HG02981 (cell line): ENCODE data around the gene KIF4B.
"Not testable (repeated sequence)": the region's sequence is repeated elsewhere in the genome, so short reads cannot be mapped to it uniquely, and the experiment has no call there.

ENCODE experiments used
- ATAC-seq: cut with Tn5 transposase; IDR thresholded peaks from one replicate; pipeline ENCODE4 v1.9.1; 2021; ENCODE audit warnings: mild to moderate bottlenecking, moderate library complexity; ENCODE audit not compliant: unreplicated experiment

Gene KIF4B, protein sequence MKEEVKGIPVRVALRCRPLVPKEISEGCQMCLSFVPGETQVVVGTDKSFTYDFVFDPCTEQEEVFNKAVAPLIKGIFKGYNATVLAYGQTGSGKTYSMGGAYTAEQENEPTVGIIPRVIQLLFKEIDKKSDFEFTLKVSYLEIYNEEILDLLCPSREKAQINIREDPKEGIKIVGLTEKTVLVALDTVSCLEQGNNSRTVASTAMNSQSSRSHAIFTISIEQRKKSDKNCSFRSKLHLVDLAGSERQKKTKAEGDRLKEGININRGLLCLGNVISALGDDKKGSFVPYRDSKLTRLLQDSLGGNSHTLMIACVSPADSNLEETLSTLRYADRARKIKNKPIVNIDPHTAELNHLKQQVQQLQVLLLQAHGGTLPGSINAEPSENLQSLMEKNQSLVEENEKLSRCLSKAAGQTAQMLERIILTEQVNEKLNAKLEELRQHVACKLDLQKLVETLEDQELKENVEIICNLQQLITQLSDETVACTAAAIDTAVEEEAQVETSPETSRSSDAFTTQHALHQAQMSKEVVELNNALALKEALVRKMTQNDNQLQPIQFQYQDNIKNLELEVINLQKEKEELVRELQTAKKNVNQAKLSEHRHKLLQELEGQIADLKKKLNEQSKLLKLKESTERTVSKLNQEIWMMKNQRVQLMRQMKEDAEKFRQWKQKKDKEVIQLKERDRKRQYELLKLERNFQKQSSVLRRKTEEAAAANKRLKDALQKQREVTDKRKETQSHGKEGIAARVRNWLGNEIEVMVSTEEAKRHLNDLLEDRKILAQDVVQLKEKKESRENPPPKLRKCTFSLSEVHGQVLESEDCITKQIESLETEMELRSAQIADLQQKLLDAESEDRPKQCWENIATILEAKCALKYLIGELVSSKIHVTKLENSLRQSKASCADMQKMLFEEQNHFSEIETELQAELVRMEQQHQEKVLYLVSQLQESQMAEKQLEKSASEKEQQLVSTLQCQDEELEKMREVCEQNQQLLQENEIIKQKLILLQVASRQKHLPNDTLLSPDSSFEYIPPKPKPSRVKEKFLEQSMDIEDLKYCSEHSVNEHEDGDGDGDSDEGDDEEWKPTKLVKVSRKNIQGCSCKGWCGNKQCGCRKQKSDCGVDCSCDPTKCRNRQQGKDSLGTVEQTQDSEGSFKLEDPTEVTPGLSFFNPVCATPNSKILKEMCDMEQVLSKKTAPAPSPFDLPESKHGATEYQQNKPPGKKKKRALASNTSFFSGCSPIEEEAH

DNA sequence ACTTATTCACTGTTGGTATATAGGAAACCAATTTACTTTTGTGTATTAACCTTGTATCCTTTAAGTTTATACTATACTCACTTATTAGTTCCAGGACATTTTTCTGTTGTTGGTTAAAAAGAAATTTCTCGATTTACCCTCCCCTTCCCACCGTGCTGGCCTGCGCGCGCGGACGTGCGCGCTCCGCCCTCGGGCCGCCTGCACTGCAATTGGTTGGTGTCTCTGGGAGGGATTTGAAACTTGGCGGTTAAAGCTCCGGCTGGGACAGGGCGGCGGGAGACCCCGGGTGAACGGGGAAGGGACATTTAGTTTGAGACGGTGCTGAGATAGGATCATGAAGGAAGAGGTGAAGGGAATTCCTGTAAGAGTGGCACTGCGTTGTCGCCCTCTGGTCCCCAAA lies at the start of gene KIF4B:
Gene KIF4B, plus strand, starts transcription at position 230 of the 400 bp plus-strand sequence. Its CDS starts 105 bp downstream, at position 335.
- ATAC-seq = no peak

DNA sequence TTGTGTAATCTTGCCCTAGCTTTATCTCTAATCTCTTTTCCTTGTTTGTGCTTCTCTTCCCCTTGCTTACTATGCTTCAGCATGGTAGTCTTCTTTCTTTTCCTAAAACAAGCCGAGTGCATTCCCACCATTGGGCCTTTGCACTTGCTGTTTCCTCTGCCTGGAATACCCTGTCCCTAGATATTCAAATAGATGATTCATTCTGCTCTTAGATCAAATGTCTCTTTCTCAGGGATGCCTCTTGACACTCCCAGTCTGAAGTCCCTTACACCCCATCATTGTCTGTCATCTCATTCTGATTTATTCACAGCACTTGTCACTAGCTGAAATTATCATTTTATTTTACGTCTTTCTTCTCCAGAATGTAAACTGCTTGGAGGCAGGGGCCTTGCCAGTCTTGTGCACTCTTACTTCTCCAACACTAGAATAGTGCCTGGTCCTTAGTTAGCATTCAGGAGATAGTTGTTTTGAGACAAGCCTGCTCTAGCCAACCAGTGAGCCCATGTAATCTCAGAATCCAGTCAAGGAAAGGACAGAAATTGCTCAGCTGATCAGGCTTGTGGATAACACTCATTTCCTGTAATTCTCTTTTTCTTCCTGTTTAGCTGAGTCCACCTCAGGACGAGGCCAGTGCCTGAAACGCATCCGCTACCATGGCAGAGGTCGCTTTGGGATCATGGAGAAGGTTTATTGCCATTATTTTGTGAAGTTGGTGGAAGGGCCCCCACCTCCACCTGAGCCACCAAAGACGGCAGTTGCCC lies 47.3 kb upstream of the KIF4B start:
- no peak for ATAC-seq

DNA sequence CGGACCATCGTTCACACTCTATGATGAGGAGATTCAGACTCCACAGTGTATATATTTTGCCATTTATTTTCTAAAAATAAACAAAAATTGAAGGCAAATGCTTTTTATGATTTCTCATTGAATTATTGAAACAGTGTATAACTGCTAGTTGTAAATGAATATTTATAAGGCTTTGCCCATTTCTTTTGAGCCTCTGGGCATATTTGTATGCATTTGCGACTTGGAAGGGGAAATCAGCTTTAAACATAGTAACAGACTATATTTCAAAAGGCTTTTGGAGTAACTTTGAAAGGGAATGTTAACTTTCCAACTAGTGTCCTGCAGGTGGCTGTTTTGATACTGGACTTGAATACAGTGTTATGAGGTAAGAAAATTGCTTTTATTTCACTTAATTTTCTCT lies 46.7 kb upstream of the KIF4B start:
- ATAC-seq = no peak

DNA sequence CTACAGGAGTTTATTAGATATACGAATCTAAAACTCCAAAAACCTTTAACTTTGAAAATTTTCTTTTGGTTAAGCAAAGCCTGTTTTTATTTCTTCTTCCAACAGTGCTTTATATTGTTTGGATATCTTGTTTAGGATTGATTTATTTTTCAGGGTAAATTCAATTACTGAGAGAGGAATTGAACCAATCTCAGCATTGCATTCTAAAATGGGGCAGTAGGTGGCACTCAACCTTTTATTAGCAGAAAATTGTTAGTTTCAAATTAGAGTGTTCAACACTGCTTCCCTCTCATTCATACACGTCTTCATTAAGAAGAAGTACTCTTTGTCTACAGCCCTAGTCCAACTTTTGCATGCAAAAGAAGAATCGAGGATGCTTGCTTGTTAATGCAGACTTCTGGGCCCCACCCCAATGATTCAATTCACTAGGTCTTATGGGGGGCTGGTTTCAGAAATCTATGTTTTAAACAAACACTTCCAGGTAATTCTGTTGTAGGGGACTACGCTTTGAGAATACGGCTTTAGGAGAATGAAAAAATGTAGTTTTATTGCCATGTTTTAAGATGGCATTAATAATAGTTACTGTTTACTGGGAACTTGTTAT lies 46.0 kb upstream of the KIF4B start:
- no peak for ATAC-seq

DNA sequence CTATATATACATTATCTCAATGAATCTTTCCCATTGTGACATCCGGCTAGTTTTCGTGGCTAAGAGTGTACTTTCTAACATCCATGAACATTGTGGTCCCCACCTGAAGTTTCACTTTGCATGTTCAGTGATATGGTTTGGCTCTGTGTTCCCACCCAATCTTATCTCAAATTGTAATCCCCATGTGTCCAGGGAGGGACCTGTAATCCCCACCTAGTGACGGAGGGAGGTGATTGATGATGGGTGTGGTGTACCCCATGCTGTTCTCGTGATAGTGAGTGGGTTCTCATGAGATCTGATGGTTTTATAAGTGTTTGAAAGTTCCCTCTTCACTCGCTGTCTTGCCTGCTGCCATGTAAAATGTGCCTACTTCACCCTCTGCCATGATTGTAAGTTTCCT lies 44.6 kb upstream of the KIF4B start:
- ATAC-seq = no peak

DNA sequence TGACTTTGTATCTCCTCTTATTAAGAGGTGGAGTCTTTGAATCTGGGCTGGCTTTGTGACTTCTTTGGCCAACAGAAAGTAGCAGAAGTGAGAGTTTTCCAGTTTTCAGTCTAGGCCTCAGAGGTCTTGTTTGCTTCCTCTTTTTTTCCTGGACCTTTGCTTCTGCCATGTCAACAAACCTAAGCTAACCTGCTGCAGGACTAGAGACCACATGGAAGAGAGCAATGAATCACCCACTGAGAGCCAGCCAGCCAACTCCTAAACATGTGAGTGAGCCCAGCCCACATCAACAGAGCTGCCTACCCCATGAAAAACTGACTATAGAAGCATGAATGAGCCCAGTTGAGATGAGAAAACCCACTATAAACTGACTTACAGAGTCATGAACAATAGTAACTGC lies 42.8 kb upstream of the KIF4B start:
- no peak for ATAC-seq

DNA sequence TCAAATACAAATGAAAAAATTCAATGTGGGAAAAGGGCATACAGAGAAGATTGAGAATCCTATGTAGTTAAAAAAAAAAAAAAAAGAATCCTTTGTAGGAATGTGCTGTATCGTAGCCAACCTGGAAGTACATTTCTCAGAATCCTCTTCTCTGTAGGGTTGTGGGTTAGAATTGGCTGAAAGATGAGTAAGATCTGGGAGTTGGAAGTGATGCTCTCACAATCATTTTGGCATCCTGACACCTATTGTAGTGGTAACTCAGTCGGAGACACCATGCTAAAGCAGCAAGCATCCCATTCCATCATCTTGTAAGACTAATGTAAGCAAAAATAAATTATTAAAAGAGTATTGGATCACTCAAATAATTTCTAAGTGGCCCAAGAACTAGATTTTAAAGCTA lies 42.1 kb upstream of the KIF4B start:
- ATAC-seq = no peak

DNA sequence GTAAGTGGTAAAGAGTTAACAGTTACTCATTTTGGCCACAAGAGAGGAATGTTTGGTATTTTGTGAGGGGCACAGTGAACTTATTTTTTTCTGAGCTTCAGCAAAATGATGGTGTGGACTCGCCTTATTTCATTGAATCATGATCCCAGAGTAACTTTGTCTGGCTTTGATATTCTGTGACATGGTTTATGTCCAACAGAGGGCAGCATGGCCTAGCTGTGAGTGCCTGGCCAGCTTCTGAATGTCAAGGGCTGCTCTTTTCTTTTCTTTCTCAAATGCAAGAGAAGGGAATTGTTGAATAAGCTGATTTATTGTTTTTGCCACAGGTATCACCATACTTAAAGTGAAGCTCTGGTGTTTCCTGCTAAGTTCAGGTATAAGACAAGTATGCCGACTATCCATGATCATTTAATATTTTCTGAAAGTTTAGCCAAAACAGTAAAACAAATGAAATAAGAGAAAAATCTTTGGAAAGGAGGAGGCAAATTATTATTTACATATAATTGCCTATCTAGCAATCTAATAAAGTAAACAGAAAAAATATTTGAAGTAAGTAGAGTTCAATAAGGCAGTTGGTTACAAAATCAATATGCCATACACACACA lies 41.0 kb upstream of the KIF4B start:
- ATAC-seq = no peak

DNA sequence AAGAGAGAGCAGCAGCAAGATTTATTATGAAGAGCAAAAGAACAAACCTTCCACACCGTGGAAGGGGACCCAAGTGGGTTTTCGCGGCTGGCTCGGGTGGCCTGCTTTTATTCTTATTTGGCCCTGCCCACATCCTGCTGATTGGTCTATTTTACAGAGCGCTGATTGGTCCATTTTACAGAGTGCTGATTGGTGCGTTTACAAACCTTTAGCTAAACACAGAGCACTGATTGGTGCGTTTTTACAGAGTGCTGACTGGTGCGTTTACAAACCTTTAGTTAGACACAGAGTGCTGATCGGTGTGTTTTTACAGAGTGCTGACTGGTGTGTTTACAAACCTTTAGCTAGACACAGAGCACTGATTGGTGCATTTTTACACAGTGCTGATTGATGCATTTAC lies 37.5 kb upstream of the KIF4B start:
- not testable (repeated sequence) for ATAC-seq

DNA sequence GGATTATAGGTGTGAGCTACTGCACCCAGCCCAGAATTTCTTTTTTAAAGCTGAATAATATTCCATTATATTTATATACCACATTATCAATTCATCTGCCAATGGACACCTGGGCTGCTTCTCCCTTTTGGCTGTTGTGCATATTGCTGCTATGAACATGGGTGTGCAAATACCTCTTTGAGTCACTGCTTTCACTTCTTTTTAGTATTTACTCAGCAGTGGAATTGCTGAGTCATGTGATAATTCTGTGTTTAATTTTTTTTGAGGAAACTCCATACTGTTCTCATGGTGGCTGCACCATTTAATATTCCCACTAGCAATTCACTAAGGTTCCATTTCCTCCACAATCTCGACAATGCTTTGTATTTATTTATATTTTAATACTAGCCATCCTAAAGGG lies 36.1 kb upstream of the KIF4B start:
- ATAC-seq = no peak

DNA sequence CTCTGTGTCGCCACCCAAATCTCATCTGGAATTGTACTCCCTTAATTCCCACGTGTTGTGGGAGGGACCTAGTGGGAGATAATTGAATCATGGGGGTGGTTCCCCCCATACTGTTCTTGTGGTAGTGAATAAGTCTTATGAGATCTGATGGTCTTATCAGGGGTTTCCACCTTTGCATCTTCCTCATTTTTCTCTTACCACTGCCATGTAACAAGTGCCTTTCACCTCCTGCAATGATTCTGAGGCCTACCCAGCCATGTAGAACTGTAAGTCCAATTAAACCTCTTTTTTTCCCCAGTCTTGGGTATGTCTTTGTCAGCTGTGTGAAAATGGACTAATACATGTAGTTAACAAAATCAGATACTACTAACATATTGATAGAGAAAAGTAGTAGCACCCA lies 35.3 kb upstream of the KIF4B start:
- ATAC-seq = not testable (repeated sequence)

DNA sequence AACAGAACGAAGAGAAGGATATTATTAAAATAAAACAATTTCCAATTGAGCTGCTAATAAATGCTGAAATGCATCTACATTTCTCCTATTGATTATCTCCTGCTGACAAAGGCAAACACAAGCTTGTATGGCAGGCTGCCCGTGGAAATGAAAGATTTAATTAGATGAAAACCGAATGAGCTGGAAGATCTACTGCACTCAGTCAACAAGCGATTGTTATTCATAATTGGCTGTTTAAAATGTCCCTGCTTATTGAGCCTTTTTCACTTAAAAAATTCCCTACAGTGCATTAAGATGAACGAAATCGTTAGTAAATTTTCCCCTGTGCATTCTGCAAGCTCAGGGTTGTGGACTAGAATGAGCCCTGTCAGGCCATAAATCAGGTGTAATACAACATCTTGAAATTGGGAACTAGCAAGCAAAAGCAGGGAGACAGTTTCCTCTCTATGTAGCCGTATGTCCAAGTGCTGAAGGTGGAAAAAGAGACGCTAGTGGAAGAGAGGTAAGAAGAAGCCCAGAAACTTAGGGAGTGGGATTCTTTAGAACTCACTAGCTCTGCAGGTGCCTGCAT lies 28.5 kb upstream of the KIF4B start:
- ATAC-seq = no peak

DNA sequence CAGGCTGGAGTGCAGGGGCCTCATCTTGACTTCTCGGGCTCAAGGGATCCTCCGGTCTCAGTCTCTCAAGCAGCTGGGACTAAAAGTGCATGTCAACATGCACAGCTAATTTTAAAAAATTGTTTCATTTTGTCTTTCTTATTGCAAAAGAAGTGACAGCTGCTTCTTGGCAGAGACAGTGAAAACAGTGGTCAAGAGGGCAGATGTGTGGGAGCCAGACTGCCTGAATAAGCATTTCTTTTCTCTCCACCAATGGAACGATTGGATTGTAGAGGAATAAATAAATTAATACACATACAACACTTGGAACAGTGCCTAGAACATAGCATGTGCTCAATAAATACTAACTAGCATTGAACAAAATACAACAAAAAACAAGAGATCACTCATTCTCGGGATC lies 27.4 kb upstream of the KIF4B start:
- no peak for ATAC-seq

DNA sequence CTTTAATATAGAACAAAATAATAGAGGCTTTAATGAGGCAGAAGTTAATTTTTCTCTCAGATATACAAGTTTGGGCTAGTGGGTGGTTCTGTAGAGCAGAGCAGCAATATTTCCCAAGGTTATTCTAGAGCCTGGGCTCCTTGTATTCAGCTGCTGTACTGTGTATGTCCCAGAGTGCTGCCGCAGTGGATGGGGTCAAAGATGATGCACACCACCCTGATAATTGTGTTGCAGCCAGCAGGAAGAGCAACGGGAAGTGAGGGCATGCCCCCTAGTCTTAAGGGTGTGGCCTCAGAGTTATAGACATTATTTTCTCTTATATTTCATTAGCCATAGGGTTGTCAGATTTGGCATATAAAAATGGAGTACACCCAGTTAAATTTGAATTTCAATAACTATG lies 23.9 kb upstream of the KIF4B start:
- no peak for ATAC-seq

DNA sequence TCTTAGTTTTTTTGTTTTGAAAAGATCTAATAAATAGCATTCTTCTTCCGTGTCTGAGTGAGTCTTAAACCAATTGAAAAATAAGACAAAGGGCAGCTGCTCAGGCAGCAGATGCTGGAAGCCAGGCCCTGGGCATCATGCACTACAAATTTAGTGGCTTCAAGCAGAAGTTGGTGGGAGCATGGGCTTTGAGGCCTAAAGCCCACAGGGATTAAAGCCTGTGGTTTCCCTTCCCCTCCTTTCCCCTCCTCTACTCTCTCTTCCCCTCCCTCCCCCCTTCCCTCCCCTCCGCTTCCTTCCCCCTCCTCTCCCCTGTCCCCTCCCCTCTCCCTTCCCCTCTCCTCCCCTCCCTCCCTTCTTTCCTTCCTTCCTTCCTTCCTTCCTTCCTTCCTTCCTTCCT lies 20.1 kb upstream of the KIF4B start:
- ATAC-seq = no peak

DNA sequence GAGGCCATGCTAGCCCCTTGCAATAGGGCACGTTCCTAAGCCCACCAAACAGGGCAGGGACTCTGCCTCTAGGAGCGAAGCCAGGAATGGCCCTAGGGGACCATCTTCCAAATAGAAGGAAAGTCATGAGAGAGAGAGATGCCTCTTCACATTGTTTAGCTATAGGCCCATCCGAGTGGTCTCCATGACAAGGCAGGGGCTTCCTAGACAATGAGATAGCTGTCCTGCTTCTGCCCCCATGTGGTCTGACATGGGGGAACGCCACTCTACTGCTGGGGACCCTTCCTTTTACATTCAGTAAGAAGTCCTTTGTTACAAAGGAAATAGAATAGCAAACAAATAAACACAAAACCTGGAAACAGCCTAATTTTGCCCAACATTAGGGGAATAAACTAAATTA lies 17.9 kb upstream of the KIF4B start:
- no peak for ATAC-seq

DNA sequence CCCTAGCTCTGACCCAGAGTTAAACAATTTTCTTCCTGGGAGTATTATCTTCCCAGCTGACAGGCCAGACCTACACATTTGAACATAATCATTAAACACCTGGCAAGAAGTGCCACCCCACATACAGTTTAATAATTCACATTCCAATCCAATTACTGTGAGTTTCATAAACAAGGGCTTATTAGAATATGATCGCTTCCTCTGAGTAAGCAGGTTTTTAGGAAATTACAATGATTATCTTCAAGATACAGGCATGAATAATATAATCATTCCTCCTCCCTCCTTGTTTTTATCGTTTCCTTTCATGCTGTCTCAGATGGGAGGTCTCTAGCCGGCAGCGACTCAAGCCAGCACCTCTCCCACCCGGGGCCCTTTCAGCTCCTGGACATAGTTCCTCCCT lies 15.8 kb upstream of the KIF4B start:
- ATAC-seq = no peak

DNA sequence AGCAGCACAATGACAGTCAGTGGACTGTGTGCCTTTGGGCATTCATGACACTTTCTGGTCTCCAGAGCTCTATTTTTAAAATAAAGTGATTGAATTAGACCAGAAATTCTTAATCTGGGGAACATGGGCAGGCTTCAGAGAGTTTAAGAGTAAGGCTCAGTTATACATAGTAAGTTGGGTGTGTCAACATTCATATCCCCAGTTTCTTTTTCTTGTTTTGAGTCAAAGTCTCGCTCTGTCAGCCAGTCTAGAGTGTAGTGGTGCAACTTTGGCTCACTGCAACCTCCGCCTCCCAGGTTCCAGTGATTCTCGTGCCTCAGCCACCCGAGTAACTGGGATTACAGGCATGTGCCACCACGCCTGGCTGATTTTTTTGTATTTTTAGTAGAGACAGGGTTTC lies 13.7 kb upstream of the KIF4B start:
- ATAC-seq = no peak

DNA sequence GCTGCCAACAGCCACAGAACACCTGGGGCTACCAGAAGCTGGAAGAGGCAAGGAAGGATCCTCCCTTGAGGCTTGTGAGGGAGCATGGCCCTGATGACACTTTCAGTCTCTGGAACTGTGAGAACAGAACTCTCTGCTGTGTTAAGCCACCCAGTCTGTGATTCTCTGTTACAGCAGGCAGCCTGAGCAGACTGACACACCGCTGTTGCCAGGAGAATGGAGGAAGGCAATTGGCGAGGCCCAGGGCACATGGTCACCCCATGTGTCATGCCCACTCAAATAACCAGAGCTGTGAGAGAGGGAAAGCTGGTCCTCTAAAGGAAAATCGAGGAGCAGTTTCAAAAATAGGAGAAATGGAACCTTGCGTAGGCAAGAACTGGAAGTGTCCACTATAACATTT lies 12.0 kb upstream of the KIF4B start:
- ATAC-seq = no peak

DNA sequence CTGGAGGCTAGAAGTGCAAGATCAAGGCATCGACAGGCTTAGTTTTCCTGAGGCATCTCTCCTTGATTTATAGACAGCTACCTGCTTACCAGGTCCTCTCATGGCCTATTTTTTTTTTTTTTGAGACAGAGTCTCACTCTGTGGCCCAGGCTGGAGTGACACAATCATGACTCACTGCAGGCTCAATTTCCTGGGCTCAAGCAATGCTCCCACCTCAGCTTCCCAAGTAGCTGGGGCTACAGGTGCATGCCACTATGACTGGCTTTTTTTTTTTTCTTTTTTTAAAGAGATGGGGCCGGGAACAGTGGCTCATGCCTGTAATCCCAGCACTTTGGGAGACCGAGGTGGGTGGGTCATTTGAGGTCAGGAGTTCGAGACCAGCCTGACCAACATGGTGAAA lies 10.8 kb upstream of the KIF4B start:
- ATAC-seq = not testable (repeated sequence)
